Activated T-helper 1 cell treated with anti-CD3 and anti-CD28 coated beads, Interleukin-2, amount 50 U/mL, for 16 hours (primary cell): Measurements from ENCODE around the gene CTNNBL1.

ENCODE experiments used
- DNase-seq, 2 donors: peaks; one replicate each; pipeline ENCODE4 v3.0.0-alpha.2; 2020; ENCODE audit warnings: low read depth in 1 of 2, low spot score in 1 of 2

CTNNBL1 gene

GRCh38 chr20:37875460-37876175 is 181.8 kb downstream of the CTNNBL1 start:
- no peak for DNase-seq

DNA sequence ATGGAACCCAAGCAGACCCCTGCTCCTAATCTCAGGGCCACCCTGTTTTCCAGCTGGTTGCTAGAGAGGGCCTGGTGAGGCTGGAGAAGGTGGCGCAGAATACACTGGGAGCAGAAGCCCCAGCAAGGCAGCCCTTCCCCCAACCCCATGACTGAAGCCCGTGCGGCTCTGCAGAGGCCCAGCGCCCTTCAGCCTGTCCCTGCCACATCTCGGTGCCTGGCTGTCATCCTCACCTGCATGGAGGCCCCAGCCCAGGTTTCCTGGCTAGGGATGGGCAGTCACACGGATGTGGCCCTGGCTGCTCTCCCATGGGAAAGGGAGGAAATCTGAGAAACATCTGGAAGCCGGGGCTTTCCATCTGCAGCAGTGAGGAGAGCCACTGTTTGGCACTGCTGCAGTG is 183.0 kb downstream of the CTNNBL1 start:
- no peak for DNase-seq

- no peak for DNase-seq
Observed at GRCh38 chr20:37877832-37878772, 184.3 kb downstream of the CTNNBL1 start.

DNA sequence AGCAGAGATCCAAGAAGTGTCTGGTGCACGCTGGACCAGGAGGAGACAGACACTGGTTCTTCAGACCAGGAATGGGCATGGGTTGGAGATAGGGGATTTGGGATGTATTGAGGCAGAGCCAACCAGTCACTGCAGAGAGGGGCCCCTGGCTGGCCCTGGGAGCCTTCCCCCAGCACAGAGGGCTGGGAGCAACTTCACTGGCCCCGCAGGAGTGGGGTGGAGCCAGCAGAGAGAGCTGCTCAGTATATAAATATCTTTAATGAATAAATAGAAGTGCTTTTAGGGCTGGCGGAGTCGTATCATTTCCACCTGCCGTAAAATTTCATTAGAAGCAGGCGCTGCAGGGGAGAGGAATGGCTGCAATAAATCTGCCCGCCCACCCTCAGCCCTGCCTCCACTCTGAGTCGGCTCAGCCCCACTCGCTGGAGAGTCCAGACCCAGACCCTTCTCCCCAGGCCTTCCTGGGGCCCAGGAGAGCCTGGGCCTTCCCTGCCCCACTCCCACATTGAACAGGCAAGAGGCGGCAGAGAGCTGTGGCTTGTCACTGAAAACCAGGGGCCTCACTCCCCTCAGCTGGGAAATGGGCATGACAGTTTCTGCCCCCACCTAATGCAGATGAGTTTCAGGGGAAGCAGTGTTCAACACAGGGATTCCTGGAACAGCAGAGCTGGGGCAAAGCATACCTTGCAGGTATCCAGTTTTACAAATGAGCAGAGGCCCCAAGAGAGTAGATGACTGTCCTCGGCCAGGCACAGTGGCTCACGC is 185.2 kb downstream of the CTNNBL1 start:
- DNase-seq, result no peak

GRCh38 chr20:37879843-37880242 is 186.0 kb downstream of the CTNNBL1 start:
- no peak for DNase-seq

DNA sequence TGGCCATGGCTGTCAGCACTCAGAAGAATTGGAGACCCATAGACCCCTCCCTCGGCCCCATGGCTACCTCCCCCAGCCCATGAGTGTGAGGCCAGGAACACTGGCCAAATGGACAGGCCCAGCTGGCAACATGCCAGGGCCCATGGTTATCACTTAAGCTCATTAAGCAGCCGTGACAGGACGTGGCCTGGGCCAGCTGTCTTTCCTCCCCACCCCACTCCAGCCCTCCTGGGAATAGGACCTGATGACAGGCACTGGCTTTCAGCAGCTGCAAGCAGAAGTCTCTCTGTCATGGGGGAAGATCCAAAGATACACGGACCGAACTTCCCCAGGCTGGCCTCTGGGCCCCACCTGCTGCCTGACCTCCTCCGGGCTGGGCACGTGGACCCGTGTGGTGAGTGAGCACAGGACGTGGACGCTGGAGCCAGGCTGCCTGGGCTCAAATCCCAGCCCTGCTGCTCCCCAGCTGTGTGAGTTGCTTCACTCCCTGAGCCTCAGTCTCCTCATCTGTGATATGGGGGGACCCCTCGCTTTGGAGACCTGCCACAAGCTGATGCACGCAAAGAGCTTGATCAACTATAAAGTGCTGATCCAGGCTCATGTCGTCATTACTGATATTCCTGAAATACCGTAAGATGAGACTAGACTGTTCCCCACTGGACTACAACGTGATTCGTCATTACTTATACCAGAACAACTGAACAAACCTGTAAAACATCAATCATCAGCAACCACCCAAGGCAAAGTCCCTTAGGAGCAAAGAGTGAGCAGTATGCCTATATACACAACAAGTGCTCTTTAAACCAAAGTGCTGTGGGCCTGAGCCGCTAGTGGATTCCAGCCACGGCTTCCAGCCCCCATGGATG is 187.1 kb downstream of the CTNNBL1 start:
- no peak for DNase-seq

DNA sequence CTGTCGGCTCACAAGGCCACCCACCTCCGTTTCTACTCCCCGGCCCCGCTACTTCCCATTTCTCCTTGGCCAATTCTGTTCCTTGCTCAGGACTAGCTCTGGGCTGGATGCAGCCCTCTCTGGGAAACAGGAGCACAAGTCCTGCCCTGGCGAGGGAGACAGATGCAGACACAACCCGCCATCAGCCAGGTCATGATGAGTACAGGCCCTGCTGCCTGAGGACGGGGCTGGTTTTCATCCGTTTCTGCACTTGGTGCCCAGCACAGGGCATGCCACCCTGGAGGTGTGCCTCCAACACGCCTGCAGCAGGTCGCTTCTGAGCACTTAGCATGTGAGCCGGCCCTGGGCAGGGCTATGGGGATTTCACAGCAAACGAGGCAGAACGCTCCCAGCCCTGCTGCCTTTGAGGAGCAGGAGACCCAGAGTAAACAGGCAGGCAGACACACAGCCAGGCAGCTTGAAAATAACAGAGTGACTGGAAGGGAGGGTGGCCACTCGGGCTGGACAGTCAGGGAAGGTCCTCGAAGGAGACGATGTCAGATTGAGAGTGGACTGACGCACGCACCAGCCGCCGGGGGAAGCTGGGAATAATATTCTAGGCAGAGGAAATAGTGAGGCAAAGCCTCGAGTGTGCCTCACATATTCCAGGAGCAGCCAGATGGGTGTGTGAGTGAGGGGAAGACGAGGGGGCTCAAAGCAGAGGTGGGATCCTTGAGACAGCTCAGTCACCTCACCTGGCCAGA is 187.9 kb downstream of the CTNNBL1 start:
- DNase-seq, result no peak

- no peak for DNase-seq
Observed at GRCh38 chr20:37882961-37883712, 189.3 kb downstream of the CTNNBL1 start.

DNA sequence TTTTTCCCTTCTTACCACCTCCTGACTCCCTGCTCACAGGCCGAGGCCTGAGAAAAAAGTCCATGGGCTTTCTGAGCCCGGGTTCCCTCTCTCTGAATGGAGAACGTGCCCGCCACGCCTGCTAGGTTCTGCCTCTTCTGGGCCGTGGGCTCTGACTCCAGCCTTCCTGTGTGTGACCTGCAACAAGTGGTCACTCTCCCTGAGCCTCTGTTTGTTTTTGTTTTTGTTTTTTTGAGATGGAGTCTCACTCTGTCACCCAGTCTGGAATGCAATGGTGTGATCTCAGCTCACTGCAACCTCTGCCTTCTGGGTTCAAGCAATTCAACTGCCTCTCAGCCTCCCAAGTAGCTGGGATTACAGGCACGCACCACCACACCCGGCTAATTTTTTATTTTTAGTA is 191.2 kb downstream of the CTNNBL1 start:
- no peak for DNase-seq

GRCh38 chr20:37885593-37886503 is 192.0 kb downstream of the CTNNBL1 start:
- no peak for DNase-seq

- DNase-seq, result no peak
Observed at GRCh38 chr20:37886851-37887297, 193.0 kb downstream of the CTNNBL1 start.

DNA sequence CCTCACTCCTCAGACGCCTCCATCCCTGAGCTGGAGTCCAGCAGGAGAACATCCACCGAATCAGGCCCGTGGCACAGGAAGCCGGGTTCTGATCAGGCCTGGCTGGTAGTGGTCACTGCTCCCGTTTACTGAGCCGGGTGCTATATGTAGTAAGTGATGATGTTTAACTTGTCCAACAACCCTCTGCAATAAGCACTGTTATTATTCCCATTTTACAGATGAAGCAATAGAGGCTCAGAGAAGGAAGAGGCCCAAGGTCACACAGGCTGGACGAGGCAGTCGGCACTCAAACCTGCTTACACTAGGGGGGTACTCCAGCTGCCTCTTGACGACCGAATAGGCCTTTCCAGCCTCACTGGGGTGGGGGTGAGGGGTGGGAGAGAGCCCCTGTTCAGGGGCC is 194.8 kb downstream of the CTNNBL1 start:
- no peak for DNase-seq

GRCh38 chr20:37890108-37890507 is 196.3 kb downstream of the CTNNBL1 start:
- DNase-seq, result no peak

DNA sequence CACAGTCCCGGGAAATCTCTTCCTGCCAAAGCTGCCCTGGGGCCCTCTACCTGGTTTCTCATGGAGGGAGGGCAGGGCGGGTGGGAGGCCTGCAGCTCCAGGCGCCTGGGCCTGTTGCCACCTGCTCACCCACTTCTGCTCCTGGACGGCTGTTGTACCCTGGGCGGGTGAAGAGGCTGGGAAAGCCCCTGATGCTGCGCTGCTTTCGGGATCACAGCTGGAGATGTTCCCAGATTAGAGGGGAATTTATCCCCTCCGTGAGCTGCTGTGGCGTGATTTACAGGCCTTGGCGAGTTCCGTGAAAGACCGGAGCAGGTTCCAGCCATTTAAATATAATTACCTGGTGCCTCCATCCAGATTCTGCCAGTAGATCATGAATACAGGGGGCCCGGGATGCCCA is 196.8 kb downstream of the CTNNBL1 start:
- DNase-seq, result no peak

DNA sequence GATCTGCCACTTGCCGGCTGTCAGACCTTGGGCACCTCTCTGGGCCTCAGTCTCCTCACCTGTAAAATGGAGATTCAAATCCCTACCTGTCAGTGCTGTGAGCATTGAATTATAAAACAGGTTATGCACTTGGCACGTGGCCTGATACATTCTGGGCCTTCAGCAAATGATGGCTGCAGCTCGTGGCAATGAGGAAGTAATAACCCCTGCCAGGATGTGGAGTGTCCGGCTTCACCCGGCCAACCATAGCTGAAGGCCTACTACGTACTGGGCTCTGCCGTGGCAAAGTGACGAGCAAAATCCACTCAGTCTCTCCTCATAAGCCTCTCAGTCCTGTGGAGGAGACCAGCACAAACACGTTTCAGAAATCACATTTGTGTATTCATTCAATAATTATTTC is 198.2 kb downstream of the CTNNBL1 start:
- no peak for DNase-seq

- DNase-seq, result no peak
Observed at GRCh38 chr20:37893566-37894241, 199.9 kb downstream of the CTNNBL1 start.

- DNase-seq, result no peak
Observed at GRCh38 chr20:37894454-37894853, 200.6 kb downstream of the CTNNBL1 start.

- no peak for DNase-seq
Observed at GRCh38 chr20:37895166-37895565, 201.3 kb downstream of the CTNNBL1 start.
